Astrocyte (in vitro differentiated cells and primary cell): Measurements from ENCODE around the gene KIRREL3.

Experiments
- CTCF ChIP-seq: IDR thresholded peaks from 2 replicates; pipeline ENCODE4 v1.5.1; 2011; ENCODE audit warnings: low read depth, mild to moderate bottlenecking, inconsistent platforms, low read length, moderate library complexity; ENCODE audit not compliant: insufficient read depth
- EZH2 ChIP-seq: IDR thresholded peaks from 2 replicates; pipeline ENCODE4 v1.6.1; 2012; ENCODE audit warnings: mild to moderate bottlenecking, low read length, inconsistent platforms; ENCODE audit not compliant: insufficient read depth

DNA sequence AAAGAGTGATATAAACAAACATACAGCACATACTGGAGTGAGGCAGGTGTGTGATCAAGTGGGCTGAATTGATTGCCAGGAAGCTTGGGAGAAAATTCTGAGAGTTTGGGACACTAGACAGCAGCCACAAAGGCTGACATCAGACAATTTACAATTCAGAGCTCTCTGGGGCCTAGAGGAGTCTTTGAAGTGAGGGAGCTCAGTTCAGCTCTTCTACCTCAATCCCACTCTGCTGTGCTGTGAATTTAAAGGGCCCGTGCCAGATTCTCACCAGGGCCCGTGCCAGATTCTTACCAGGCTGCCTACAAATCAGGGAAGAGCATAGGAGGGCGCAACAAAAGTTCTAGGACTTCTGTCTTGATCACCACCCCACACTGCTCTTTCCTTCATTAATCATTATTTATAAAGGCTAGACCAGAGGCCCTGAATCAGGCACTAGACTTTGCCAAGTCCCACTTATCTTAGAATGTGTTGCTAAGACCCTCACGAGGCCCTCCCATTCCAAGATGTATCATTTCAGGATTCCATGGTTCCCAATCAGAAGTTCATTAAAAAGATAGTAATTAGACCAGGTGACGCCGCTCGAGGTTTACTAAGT is 112.4 kb downstream of the KIRREL3 start:
- TF ChIP-seq CTCF (no peak), EZH2 (no peak)
